NCI-H1694 treated with DMSO at 0.1 percent for 48 hours (cell line): ENCODE results near the gene BMPR1B.
"Not testable (repeated sequence)": the region's sequence is repeated elsewhere in the genome, so short reads cannot be mapped to it uniquely, and the experiment has no call there.

Source experiments
- DNase-seq: peaks from one replicate; lab custom pipeline; 2025; lab: John Stamatoyannopoulos, UW

BMPR1B gene

DNA sequence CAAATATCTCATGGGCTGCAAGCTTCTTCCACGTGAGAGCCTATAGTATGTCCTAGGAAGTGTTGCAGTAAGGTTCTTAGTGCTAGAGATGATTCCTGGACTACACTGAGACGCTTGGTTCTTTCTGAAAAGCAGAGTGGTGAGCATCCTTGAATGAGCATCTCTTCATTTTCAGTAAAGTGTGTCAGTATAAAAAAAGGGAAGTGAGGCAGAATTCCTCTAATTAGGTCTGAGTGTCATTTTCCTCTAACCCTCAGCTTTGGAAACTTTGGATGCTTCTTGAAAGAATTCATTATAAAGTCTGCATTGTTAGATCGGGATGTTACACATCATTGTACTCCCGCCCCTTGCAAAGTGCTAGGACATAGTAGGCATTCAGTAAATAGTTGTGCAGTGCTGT is 5.2 kb downstream of the BMPR1B start:
- DNase-seq = no peak

DNA sequence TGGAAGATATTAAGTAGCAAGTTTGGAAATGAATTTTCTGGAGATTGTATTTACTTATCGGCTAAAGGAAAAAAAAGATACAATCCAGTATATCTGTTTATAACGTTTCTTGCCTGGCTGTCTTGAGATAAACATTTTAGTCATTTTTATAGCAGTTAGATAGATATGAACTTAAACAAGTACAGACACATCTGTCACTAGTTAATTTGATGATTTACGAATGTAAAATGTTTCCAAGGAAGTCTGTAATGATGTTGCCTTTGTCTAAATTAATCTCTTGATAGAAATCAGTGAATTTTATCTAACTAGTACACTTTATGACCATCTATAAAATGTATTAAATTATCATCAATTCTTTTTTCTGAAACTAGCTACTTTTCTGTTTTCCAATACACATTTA is 5.7 kb downstream of the BMPR1B start:
- no peak for DNase-seq

DNA sequence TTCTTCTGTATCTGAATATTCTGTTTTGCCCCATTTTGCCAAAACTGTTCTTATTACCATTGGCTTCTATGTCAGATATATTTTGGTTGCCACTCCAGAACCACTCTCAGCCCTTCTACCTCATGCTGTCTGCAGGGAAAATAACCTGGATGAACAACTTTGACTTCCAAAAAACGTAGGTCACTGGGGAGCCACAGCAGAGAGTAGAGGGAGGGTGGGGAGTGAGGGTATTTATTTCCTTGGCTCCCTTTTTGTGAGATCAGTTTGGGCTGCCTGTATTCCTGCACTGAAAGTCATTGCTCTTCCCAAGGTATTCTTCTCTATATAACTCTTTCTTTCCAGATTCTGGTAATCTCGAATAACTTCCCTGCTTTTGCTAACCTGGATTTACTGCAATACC is 6.3 kb downstream of the BMPR1B start:
- DNase-seq = no peak

DNA sequence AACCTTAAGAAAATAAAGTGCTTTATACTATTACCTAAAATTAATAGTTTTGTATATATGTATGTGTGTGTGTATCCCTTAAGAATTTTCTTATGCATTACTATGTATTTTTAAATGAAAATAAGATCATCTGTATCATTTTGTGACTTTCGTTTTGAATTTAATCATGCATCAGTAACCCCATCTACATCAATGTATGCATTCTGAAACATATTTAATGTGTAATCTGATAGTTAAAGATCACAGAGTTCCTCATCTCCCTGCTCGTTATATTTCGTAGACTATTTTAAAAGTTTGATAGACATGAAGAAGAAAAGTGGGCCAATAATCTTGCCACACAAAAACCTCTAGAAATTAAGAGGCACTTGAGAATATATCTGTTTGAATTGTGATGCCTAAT is 7.4 kb downstream of the BMPR1B start:
- DNase-seq = no peak

DNA sequence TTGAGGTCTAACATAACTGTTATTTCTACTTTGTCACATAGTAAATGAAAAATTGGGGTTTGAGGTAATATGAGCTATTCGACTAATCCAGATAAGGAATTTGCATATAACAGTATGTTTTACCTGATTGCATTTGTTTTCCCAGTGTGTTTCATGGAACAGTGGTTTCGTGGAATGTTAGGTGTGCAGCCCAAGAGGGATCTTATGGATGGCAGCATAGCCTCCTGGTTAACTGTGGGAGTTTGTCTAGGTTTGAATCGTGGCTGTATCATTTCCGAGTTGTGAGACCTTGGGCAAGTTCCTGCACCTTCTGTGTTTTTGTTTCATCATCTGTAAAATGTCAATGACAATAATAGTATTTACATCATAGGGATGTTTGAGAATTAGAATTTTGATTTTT is 7.9 kb downstream of the BMPR1B start:
- no peak for DNase-seq

DNA sequence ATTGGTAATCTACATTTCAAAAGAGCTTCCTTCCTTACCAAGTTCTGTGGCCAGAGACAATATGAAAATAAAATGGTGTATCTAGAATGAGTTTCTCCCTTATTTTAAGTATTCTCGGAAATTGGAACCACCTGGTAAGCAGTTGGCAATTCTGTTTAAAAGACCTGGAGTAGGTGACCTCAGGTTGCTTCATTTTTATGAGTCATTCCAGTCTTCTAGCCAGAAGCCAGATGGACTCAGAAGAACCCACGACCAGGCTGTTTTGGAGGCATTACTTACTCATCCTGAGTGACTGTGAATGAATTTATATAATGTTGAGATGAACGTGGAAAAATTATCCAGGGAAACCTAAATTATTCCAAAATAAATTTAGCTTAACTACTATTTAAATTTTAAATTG is 9.1 kb downstream of the BMPR1B start:
- no peak for DNase-seq

DNA sequence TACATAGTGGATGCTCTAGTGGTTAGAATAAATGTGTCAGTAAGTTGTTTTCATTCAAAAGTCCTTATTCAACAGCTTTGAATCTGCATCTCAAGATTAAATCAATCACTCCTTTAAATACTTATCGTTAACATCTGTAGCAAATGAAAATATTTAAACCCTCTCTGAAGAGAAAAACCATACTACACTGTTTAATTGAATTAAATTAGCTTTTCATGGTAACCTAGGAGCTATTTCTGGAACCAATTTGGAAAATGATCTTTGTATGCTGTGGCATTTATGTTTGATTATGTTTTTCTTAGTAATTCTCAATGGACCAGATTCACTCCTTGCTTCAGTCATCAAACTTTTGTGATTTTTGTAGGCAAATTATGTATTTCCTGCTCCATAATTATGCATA is 9.7 kb downstream of the BMPR1B start:
- no peak for DNase-seq

DNA sequence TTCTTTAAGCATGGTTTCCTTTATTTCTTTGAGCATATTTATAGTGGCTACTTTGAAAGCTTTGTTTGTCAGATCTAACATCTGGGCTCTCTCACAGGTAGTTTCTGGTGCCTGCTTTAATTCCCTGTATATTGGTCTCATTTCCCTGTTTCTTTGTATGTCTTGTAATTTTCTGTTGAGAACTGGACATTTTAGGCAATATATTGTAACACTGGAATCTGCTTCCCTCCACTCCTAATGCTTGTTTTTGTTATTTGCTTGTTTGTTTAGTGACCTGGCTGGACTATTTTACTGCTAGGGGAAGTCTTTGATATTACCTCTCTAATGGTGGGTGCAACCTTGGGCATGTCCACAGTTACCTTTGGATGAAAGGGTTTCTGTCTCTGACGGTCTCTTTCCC is 25.0 kb downstream of the BMPR1B start:
- DNase-seq = no peak

DNA sequence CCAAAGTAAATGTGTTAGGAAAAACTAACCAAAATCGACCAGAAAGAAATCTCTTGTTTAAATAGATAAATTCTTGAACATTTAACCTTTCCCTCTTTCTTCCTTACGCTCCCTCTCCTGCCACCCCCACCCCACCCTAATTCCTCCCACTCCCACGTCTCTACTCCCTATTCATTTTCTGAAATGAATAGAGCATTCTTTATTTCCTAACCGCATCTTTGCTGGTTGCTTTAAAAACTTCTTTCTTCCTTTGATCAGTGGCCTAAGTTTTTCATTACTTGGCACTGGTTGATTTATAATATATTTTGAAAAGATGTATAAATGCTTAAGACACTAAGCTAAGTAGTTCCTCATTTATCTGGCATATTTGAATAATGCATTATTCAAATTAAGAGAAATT is 33.9 kb downstream of the BMPR1B start:
- no peak for DNase-seq

DNA sequence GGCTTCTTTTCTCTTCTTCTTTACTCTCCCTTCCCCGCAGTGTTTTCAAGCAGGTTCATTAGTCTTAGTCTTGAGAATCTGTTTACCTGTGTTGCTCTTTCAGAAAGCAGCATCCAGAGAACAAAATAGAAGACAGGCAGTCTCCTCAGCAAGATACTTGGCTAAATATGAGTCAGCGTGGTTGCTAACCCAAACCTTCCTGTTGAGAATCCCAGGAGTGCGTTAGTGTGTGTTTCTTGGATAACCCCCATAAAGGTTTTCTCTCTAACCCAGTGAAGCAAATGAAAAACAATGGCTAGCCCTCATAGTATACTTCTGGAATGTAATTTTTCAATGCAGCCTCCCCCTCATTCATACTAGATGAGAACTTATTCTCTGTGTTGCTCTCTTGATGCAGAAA is 41.1 kb downstream of the BMPR1B start:
- DNase-seq = no peak

DNA sequence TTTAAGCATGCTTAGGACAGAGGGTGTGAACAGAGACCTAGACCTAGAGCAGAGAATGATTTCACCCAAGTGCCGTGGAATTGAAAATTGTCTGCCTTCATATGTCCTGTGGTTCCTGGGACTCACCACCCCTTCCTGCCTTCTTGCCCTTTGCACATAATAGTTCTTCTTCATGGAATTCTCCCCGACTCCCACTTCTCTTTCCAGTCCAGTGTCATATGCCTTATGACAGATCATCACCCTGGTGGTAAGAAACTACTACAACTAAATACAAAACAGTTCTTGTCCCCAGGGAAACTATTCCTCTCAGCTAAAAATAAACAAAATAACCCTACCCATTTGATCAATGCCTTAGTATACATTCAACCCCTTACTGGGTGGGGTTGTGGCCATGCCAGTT is 43.3 kb downstream of the BMPR1B start:
- DNase-seq = no peak

DNA sequence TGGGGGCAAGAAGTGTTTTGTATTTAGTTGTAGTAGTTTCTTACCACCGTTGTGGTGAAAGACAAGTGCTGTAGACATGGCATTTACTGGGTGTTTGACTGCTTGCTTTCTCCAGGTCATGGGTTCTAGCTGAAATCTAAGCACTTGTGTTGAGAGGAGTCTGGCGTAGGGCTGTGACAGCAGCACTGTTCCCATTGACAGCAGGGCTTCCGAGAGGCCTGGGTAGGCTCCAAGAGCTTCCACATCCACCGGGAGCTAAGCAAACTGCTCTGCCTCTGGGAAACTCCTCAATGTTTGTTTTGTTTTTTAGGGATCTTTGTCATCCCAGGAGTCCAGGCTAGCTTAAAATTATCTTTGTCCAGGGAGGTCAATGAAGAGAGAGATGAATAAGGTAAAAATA is 44.3 kb downstream of the BMPR1B start:
- no peak for DNase-seq

DNA sequence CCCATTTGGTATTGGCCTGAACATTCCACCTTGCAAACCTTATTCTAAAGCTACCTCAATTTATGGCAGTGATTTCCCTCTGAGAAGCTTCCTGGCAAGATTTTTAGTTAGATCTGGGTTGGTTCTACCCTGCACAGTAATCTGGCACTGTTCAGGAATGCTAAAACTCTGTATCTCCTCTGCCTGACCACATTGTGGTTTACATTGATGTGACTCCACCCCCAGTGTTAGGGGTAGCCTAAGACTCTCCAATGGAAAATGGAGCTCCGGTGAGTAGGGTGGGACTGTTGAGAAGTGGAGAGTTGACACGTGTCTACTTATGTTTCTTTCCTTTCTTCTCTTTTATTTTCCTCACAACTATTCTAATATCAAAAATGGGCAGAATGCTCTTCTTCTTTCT is 45.4 kb downstream of the BMPR1B start:
- no peak for DNase-seq

DNA sequence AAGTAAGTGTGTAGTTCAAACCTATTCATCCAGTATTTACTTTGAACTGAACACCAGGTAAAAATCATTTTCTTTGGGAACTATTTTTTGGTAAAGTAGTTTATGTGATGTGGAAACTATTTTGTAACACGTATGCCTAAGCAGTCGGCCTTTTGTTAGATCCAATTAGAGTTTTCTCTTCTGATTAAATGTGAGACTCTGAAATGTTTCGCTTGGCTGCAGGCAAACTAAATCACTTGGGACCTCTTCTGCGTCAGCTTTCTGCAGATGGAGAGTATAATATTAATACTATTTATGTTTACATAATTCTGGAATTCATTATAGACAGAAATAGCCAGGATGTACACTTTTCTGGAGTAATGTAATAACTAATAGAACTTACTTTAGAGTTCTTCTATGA is 46.9 kb downstream of the BMPR1B start:
- DNase-seq = no peak

DNA sequence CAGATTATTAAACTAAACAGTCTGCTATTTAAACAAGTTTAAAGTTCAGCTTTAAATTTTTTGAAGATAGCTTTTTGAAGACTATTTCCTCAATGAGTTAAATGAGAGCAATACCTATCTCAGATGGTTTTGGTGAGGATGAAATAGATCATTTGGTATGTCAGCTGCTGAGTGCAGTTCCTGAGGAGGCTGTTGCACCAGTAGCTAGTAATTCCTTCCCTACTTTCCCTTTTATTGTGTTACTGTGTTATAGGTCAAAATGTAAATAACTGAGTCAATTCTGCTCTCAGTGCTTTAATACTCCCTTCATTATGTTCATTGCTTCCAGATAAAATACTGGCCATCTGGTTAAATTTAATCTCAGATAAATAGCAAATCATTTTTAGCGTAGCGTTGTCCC is 48.6 kb downstream of the BMPR1B start:
- DNase-seq = no peak

DNA sequence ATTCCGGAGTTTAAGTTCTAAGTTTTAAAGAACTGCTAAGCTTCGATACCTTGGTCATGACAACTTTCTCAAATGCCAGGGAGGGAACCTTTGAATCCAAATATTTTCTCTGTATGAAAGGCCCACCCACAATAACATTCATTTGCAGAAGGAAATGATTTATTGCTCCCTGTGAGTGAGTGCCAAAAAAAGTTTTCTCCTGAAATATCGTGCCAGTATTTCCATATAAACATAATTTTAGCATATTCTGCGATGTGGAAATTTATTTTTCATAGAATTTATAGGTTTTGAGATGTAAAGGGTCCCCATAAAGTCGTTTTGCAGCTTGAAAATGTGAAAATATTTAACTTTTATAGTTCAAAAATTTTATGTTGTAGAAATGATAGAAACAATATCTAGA is 53.9 kb downstream of the BMPR1B start:
- DNase-seq = no peak

DNA sequence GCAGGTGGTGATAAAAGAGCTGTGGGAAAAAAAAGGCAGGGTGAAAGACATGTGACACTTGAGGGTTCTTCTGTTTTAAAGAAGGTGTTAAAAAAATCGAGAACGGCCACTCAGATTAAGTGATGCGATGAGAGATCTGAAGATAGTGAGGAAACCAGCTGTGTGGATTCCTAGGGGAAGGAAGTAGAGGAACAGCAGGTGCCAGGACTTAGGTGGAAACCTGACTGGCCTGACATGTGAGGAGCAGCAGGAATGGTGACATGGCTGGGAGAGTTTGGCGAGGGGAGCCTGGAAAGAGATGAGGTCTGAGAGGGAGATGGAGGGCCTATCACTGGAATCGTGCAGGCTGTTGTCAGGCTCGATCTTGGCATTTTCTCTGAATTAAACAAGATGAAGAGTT is 55.5 kb downstream of the BMPR1B start:
- DNase-seq = no peak

DNA sequence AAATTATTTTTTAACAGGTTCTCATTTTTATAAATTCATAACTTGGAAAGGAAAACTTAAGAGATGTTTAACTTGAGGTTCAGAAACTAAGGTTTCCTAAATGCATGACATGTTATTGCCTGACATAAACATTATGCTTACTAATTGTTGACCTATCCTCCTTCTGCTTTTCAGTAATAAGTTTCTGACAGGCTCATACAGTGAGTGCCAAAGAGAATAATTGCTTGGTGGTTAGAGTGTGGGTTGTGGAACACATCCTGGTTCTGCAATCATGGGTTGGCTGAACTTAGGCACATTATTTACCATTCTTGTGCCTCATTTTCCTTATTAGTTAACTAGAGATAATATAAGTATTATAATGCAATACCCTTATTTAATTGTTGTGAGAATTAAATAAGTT is 56.5 kb downstream of the BMPR1B start:
- no peak for DNase-seq

DNA sequence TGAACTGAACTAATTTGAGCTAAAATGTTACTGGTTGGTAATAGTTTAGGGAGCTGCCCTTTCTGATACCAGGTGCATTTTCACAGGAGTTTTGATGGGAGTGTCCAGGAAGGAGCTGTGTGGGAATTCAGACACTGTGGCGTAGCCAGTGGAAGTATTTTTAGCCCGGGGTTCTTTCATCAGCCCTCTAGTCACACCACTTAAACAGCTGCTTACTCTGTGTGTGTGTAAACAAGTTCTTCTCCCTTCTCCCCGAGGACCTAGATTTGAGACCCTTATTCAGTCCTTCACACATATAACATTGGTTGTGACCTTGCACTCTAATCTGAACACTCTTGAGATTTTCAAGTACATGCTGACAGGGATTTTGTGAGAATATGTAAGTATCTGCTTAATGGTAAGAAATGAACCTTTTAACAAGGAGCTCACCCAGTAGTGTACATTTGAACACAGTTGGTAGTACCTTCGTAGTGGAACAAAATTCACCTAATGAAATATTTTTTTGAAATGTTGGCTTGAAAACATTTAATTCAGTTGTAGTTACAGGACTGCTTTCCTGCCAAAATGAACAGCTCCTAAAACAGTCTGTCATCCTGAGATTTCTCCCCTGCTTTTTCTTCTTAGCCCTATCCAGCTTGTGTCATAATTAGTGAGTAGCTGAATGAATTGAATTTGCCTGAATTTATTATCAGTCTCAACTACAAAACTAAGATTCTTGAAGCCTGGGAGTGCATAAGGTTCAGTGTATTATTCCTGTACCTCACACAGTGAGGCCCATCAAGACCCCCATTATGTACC is 61.8 kb downstream of the BMPR1B start:
- DNase-seq = no peak

DNA sequence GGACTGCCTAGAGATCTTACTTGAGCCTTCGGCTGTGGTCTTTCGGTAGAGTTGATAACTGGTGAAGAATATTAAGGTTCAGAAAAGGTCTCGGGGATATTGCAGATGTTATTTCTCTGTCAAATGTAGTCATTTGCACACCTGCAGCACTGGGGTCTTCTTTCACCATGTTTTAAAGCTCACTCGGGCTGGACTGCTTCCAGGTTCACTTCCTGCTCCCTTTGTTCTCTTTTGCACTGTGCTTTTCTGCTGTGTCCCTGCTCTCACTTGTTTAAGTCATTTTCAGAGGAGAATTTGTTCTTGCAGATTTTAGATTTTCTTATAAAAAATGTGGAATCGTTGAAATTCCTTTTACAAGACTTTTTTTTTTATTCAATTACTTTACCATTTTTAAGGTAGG is 68.5 kb downstream of the BMPR1B start:
- no peak for DNase-seq

DNA sequence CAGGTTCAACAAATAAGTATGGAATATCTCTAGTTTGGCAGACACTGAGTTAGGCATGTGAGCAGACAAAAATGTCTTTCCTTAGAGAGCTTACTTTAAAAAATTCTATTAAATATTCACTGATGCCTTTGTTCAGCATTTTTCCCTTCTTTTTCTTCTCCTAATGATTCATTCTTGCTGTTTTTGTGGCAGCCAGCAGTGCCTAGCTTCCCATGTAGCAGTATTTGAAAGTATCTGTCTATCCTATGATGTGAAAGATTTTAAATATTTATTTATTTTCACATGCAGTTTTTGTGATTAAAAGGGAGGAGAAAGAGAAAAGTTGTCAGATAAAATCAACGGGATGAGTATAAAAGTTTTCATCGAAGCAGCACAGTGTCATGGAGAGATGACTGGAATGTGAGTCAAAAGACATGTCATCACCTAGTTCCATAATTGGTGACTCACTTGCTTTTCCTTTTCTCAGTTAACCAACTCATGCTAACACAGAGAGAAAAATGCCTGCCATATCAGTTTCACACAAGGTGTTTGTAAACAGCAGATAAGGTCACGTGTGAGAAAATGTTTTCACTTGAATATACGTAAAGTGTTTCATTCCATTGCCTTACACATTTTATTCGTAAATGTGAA is 69.8 kb downstream of the BMPR1B start:
- DNase-seq = no peak

DNA sequence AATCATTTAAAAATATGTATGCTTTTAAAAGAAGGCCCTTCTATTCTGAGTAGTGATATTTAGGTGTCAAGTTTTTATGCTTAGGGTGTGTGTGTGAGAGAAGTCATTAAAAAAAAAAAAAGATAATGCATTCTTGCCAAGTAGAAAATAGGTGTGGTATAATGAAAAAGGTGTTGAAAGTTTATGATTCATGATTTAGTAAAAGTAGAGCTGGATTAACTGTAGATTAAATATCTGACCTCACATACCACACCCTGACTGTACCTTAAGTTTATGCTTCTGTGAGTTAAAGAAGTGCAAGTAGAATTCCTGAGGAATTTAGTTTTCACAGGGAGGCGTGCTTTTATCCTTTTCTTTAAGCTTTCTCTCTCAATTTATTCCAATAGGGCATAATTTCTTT is 71.1 kb downstream of the BMPR1B start:
- DNase-seq = no peak

DNA sequence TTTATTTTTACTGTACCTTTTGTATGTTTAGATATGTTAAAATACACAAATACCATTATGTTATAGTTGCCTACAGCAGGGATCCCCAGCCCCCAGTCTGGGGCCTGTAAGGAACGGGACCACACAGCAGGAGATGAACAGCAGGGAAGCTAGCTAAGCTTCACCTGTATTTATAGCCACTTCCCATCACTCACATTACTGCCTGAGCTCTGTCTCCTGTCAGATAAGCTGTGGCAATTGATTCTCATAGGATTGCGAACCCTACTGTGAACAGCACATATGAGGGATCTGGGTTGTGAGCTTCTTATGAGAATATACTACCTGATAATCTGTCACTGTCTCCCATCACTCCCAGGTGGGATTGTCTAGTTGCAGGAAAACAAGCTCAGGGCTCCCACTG is 73.9 kb downstream of the BMPR1B start:
- no peak for DNase-seq

DNA sequence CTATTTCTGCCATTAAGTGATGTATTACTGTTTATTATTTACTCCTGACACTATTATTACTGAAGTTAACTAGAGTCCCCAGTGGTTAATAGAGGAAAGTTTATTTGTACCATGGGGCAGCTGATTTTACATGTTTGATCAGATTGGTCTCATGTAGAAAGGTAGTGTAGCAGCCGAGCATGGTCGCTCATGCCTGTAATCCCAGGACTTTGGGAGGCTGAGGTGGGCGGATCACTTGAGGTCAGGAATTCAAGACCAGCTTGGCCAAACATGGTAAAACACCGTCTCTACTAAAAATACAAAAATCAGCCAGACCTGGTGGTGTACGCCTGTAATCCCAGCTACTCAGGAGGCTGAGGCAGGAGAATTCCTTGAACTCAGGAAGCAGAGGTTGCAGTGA is 74.6 kb downstream of the BMPR1B start:
- not testable (repeated sequence) for DNase-seq
